Urinary bladder (tissue), 4 donors: ENCODE data around the gene NBPF26. TPM values are rescaled to one million over a fixed set of nuclear protein-coding genes. Genes with fewer than 3 reads are reported as not detected.
A peak's percentile ranks its signal among the peaks of the same experiment; 100 is the strongest.
"Not testable (repeated sequence)": the region's sequence is repeated elsewhere in the genome, so short reads cannot be mapped to it uniquely, and the experiment has no call there.

Experiments
- DNase-seq: peaks from one replicate; pipeline ENCODE4 v3.0.0-alpha.2; 2015; ENCODE audit errors: extremely low spot score
- H3K27ac ChIP-seq: one replicate; pipeline ENCODE4 v1.5.1; 2013; ENCODE audit warnings: low read depth, mild to moderate bottlenecking, moderate library complexity
- H3K36me3 ChIP-seq: one replicate; pipeline ENCODE4 v1.6.1; 2013; ENCODE audit warnings: mild to moderate bottlenecking, moderate library complexity; ENCODE audit not compliant: insufficient read depth
- H3K4me1 ChIP-seq: one replicate; pipeline ENCODE4 v1.6.1; 2013; ENCODE audit warnings: mild to moderate bottlenecking, moderate library complexity; ENCODE audit not compliant: insufficient read depth
- H3K4me3 ChIP-seq: one replicate; pipeline ENCODE4 v1.5.1; 2013; ENCODE audit warnings: low read depth, low read length
- WGBS: extraction: QIAGEN DNeasy Blood & Tissue Kit; methylation state at CpG from one replicate; pipeline ENCODE4 v1.1.7; 2013; 5-methylcytosine and 5-hydroxymethylcytosine counted together
- polyA plus RNA-seq: library from polyadenylated mRNA; stranded (reverse); fragments of 200-250 nt; gene quantifications from one replicate; pipeline ENCODE4 v1.2.3, GENCODE V29; 2013
- total RNA-seq: library from RNA; depleted of rRNA; stranded (reverse); fragments of >200 nt; gene quantifications from one replicate; pipeline ENCODE4 v1.2.3, GENCODE V29; 2014
- donor health status: healthy with polysubstance abuse.
- donor health status: healthy.

Gene NBPF26
- total and polyA plus RNA-seq, 2 donors, result 7.8 to 42.3 TPM

DNA sequence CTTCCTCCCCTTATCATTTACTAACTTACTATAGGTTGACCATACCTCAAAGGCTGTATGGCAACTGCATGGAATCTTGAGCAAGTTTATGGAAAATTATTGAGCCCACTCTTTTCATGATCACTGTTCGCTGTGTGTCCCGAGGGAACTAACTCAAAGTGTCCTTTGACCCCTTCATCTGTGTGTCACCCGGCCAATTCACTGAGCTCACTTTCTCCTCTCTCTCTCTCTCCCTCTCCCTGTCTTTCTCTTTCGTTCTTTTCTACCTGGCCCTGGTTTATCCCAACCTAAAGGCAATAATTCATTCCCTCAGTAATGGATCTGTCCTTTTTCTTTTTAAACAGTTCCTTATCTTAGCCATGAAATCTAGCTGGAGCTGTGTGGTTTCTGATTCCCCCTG is 102.9 kb downstream of the NBPF26 start:
- H3K4me3 ChIP-seq, H3K36me3 ChIP-seq, H3K4me1 ChIP-seq, H3K27ac ChIP-seq, DNase-seq: not testable (repeated sequence)
- WGBS, result no CpG with 5 or more reads among the region's 4 CpGs

DNA sequence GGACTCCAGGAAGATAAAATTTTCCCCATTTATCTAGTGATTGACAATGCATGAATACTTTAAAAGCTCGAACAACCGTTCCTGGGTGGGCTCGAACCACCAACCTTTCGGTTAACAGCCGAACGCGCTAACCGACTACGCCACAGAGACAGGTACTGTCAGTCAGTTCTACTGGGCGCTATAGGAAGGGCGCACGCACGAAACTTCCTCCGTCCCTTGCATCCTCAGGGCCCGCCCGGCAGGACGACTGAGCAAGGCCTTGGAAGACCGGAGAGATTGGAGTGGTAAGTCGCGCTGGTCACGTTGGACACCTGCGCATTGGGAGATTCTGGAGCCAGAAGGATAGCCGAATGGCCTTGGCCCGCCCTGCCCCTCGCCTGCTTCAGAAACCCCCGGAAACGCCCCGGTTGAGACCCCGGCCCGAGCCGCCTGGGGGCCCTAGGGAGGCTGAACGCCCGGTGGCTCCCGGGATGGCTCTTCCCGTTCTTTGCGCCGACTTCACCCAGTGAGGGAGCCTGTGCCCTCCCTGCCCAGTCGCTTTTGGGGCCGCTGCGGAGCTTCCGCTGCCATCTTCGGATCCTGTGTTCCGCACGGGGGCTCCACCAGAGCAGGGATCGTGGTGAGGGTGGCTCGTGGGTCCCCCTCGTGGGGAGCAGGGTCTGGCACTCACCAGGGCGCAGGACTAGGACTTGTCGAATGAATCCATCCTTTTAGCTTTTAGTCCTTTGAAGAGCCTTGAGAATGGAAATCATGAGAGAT is 120.6 kb downstream of the NBPF26 start:
- Histone ChIP-seq H3K27ac (peak overlapping the region; percentile 23), H3K4me3 (peak overlapping the region; percentile 39)
- WGBS, result 0% methylated on average over 26 of the region's 49 CpGs

DNA sequence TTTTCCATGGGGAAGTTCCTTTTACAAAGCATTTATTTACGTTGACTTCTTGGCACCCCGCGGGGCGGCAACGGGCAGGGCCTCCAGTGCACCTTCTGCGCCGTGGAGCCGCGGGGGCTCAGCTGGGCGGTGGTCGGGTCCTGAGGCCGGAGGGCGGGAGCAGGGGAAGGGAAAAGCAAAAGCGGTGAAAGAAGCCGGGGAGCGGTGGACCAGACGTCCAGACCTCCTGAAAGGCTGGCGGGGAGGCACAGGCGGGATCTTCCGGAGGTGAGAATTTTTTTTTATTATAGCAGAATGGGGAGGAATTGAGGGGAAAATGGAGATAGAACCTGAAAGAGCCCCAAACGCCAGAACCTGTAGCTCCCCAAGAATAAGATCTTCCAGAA is 121.2 kb downstream of the NBPF26 start:
- not testable (repeated sequence) for H3K4me3 ChIP-seq, H3K27ac ChIP-seq, DNase-seq, H3K4me1 ChIP-seq, H3K36me3 ChIP-seq
- no CpG with 5 or more reads among the region's 21 CpGs for WGBS

More for the DNA sequence above, 120.6 kb downstream of the NBPF26 start:
- DNase-seq, H3K4me1 ChIP-seq, H3K36me3 ChIP-seq: not testable (repeated sequence)

DNA sequence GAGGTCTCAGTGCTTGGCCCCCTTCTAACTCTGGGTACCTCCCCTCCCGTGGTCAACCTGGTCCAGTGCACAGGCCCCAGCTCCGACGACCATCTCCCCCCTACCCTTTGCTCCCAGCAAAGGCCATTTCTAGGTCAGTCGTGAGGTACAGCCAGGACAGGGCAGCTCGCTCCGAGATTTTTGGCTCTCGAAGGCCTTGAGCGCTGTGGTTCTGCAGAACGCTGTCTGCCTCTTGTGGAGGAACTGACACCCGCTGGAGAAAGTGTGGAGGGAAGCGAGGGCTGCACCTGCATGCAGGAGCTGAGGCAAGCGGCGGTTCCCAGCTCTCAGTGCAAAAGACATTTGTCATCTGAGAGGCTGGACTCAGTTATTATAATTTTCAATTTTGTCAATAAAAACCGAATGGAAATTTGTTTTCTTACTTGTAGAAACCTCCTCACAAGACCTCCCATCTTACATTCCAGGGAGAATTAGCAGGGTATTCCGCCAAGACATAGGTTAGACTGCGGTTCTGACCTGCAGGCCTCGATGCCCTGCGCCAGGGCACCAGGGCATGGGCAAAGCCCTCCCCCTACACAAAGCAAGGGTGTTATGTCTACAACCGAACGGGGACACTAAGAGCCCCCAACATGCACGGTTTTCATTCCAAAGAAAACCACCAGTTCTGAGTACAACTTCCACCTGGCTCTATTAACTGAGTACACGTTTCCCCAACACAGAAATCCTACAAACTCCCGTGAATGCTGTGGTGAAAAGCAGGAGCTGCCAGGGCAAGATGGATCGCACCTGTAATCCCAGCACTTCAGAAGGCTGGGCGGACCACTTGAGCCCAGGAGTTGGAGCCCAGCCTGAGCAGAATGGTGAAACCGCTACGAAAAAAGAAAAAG is 125.9 kb downstream of the NBPF26 start:
- 9% methylated on average over 9 of the region's 27 CpGs for WGBS
- not testable (repeated sequence) for H3K4me1 ChIP-seq, H3K36me3 ChIP-seq, H3K27ac ChIP-seq, DNase-seq, H3K4me3 ChIP-seq

DNA sequence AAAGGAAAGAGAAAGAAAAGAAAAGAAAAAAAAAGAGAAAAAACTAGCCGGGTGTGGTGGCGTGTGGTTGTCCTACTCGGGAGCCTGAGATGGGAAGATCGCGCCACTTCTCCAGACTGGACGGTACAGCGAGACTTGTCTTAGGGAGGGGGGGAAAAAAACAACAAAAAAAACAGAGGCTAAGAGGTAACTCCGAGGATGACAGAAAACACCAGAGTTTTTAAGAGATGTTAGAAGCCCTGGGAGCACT is 126.5 kb downstream of the NBPF26 start:
- peak overlapping the region; percentile 25 for H3K4me3 ChIP-seq
- not testable (repeated sequence) for H3K36me3 ChIP-seq, H3K4me1 ChIP-seq, H3K27ac ChIP-seq, DNase-seq
- WGBS, result 0% methylated on average over 1 of the region's 8 CpGs

DNA sequence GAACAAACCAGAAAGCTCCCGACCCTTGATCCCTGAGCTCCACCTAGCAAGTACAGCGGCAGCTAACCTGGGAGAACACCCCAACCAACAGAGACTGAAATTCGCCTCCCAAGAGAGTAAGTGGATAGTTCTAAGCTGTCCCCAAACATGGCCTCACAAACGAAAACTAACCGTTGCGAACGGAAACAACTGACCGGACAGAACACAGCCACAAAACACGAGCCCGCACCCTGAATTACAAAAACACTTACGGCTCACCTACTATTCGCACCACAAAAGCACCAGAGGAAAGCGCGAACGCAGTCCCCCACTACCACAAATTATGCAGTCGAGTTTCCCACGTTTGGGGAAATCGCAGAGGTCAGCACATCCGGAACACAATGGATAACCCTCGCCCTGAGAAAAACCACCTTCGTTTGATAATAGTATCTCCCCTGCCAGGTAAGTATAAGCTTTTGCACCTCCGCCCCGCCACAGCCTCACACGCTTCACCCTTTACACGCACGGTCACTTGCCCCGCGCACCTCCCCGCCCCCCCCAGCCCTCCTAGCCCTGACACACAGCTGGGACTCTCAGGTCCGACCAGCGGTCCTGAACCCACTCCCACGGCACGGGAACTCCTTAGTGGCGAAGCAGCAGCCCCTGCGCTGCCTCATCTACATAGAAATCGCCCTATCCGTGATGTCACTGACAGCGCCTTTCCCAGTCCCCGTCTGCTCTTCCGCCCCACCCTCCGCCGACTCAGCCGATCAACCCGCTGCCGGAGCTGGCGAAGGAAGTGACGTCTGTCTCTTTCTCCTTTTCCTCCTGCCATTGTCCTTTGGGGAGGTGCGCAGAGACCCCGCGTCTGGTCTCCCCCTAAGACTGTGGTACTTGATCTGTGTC is 127.0 kb downstream of the NBPF26 start:
- not testable (repeated sequence) for H3K4me1 ChIP-seq, H3K36me3 ChIP-seq
- peak; percentile 94 for DNase-seq
- Histone ChIP-seq H3K27ac (peak overlapping the region; percentile 50), H3K4me3 (peak overlapping the region; percentile 25)
- 2% methylated on average over 26 of the region's 50 CpGs for WGBS

DNA sequence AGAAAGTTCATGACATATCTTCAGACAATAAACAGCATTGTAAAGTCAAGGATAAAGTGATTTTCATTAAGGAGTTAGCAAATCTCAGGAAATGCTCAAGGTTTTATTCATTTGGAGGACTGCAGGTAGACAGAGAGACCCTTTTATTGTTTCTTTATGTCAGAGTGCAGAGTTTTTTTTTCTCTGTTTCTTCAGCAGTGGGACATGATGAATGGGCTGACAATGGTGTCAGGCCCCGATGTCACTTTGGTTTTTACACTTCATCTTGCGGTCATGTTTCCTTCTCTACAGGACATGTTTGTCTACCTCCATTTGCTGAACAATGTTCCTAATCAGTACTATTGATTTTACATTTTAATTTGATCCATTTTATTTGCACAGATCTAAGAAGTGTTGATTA is 134.4 kb downstream of the NBPF26 start:
- 83% methylated on average over 2 of the region's 2 CpGs for WGBS
- H3K27ac ChIP-seq, DNase-seq, H3K4me1 ChIP-seq, H3K4me3 ChIP-seq, H3K36me3 ChIP-seq: not testable (repeated sequence)

DNA sequence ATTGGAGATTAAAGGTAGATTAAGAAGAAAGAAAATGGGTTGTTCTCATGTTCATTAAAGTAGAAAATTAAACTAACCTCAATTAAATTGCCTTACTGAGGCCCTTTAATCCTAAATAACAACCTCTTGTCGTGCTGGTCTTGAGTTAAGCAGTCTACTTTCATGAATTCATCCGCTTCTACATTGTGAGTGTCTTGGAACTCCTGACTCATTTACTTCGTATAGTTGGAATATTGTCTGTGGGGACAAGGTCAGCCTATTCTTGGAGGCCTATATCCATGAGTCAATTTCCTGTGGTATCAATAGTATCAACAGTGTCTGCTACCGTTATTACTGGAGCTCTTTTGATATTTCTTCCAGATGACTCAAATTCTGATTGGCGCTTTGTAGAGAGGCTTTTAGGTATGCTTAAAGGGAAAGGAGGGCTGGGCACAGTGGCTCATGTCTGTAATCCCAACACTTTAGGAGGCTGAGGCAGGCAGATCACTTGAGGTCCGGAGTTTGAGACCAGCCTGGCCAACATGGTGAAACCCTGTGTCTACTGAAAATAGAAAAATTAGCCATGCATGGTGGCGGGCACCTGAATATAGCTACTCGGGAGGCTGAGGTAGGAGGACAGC is 136.0 kb downstream of the NBPF26 start:
- not testable (repeated sequence) for H3K27ac ChIP-seq, H3K4me1 ChIP-seq, H3K4me3 ChIP-seq, H3K36me3 ChIP-seq, DNase-seq
- WGBS, result 84% methylated on average over 3 of the region's 8 CpGs

DNA sequence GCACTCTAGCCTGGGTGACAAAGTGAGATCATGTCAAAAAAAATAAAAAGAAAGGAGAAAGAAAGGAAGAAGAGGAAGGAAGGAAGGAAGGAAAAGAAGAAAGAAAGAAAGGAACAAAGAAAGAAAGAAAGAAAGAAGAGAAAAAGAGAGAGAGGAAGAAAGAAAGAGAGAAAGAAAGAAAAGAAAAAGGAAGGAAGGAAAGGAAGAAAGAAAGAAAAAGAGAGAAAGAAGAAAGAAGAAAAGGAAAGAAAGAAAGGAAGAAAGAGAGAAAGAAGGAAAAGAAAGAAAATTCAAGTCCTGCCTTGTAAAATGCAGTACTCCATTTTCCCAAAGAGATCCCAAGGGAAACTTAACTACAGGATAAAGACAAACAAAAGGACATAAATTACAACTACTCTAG is 154.5 kb downstream of the NBPF26 start:
- not testable (repeated sequence) for DNase-seq, H3K36me3 ChIP-seq, H3K27ac ChIP-seq, H3K4me1 ChIP-seq, H3K4me3 ChIP-seq

DNA sequence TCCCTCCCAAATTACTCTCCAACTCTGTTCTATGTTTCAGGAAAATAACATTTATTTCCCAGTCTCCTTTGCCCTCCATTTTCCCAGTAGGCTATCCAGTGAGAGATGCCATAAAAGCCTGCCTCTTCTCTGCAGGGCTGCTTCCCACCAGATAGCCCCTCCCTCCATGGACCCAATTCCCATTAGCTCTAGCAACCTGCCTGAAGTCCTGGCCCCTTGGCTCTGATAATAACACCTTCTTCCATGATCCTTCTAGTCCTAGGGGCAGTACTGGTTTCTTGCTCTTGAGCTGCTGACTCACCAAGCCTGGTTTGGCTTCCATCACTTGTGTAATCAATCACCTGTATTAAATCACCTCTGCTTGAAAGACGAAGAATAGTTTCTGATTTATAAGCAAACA is 156.3 kb downstream of the NBPF26 start:
- H3K4me3 ChIP-seq, result not testable (repeated sequence)
- WGBS, result 100% methylated on average over 1 of the region's 1 CpG

DNA sequence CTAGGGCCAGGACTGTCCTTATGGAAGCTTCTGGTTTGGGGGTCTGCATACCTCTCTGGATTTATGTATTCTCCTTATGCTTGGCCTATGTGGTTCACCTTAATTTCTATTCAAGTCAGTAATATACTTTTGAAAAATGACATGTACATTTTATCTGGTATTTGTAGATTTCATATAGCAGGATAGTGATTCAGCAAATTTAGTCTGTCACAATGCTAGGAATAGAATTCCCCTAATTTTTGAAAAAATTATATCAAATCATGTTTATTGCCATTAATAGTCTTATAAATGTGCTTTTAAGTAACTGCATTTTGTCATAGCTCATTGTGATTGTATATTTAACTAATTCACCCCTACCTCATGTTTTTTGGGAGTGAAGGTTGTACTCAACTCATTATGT is 158.2 kb downstream of the NBPF26 start:
- not testable (repeated sequence) for H3K36me3 ChIP-seq, H3K27ac ChIP-seq, H3K4me1 ChIP-seq, H3K4me3 ChIP-seq, DNase-seq

More for the DNA sequence above, 156.3 kb downstream of the NBPF26 start:
- H3K27ac ChIP-seq, DNase-seq, H3K36me3 ChIP-seq, H3K4me1 ChIP-seq: not testable (repeated sequence)
